Activated naive CD4-positive, alpha-beta T cell (primary cell): ENCODE results near the gene BMP6.
"Not testable (repeated sequence)": the region's sequence is repeated elsewhere in the genome, so short reads cannot be mapped to it uniquely, and the experiment has no call there.

Experiments
- DNase-seq, 4 experiments: peaks; one replicate each; lab custom pipeline; 2025; lab: John Stamatoyannopoulos, UW

The BMP6 gene

DNA sequence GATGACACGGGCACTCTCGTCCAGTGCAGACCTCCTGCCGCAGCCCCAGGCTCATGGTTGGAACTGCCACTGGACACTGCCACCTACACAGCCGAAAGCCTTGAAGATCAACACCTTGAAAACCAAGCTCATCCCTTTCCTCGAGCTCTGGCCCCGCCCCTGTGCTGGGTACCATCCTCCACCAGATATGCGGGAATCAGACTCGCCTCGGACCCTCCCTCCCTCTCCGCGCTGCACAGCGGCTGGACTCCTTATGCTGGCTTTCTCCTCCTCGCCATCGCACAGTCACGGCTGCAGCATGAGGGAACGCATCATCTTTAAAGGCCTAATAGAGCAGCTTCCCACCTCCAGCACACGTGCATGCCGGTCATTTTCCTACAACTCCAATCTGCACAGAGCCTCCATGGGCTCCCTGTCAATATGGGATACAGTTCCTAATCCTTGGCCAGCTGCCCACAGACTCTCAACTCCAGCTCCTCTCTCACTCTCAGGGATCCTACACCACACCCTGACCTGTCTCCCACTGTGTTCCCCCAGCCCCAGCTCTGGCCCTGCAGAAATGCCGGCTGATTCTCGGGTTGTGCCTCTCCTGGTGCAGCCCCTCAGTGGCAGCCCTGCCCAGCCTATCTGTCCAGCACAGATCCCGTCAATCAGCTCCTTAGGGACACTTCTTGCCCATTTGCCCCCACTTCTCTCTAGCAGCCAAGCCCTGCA lies 161.5 kb downstream of the BMP6 start:
- DNase-seq = no peak

DNA sequence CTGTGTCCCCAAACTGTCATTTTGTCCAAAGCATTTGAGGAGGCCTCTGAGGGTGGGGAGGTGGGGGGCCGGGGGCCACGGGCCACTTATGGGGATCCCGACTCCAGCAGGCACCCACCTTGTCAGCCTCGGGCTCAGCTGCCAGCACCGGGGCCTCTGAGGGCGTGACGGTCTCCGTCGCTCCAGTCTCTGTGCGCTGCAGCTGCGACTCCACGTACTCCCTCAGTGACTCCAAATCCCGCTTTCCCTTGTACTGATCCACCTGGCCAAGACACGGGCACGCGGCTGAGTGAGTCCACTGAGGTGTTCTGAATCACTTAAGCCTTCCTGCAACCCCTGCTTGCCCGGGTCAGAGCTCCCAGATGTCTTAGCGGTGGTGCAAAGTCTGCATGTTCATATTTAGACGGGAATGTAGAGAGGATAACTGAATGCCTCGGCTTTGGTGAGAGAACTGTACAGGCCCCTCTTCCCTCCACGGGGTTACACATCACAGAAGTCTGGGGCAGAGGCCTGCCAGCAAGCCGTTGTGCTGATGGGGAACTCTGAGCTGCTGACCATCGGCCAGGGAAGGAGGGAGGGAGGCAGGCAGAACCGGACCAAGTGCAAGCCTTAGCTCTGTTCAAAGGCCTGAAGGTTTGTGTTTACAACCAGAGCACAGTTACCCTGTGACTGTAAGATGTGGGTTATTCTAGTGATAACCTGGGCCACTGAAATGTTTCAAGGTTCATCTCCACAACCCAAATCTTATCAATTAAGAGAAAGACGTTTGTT lies 162.9 kb downstream of the BMP6 start:
- DNase-seq = no peak

DNA sequence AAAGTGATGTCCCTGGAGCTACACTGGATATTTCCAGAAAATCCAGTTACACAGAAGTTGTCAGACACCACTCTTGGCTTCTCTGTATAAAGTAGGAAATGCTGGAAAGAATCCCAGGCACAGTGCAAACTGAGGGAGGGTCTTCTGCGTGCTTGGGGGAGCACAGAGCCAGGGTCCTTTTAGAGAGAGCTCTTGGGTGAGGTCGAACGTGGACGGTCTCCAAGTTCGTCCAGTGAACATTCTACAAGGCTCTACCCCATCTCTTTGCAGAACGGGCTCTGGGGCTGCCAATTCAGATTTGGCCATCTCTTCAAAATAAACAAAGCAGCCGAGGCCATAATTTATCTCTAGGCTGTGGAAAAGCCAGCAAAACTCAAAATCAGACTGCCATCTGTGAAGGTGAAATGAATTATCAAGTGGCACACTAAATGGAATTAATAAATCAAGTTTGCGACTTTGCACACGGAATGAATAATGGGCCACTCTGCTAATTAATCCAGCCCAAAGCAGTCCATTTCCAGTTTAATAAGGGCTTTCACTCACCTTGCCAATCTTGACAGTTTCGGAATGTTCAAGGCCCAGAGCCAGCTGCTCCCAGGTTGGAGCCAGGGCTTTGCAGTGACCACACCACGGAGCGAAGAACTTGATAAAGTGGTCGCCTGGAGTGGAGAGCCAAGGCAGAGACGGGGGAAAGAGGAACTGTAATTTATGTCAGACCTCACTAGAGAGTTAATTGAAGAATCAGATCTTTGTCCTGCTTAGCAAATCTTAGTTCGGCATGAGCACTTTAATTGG lies 165.4 kb downstream of the BMP6 start:
- no peak for DNase-seq

DNA sequence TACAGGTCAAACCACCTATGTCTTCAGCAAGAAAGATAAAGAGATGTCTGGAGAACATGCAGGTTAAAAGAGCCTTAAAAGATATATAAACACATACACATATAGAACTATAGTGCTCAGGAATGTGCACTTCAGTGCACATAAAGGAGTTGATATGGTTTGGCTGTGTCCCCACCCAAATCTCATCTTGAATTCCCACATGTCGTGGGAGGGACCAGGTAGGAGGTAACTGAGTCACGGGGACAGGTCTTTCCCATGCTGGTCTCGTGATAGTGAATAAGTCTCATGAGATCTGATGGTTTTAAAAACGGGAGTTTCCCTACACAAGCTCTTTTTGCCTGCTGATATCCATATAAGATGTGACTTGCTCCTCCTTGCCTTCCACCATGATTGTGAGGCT lies 166.5 kb downstream of the BMP6 start:
- DNase-seq = not testable (repeated sequence)

DNA sequence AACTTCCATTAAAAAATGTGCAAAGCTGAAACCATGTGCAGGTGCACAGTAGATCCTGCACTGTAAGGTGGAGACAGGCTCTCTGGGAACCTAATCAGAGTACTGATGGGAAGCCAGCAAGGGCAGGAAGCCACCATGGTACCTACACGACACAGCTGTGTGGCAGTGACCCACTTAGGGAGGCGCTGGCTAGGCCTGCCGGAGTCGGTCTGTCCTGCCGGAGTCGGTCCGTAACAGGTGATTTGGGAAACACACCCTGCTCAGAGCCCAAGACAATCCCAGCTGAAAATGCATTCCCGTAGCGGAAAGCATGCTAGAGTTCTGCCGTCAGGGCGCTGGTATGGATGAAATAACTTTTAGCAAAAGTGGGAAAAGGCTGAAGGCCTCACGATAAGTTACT lies 167.4 kb downstream of the BMP6 start:
- no peak for DNase-seq

DNA sequence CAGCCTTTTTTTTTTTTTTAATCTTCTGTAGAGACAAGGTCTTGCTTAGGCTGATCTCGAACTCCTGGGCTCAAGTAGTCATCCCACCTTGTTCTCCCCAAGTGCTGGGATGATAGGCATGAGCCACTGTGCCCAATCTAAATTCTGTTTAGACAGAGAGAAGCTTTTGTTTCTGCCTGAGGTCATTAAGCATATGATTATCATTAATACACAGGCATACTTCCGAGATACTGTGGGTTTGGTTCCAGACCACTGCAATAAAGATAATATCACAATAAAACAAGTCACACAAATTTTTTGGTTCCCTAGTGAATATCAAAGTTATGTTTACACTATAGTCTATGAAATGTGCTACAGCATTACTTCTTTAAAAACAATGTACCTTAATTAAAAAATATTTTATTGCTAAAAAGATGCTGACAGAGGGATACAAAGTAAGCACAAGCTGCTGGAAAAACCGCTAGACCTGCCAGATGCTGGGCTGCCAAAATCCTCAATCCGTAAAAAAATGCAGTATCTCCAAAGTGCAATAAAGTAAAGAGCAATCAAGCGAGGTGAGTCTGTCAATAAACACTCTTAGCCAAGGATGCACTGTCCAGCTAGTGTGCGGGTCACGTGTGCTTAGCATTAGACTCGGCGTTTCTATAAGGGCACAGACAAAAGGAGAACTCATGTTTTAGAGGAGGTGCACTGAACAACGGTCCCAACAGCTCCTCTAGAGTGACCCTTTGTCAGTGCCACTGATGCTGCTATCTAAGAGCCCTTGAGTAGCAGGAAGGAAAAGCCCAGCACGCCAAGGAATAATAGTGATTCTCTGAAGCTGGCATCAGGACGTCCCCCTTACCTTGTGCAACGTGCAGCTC lies 168.6 kb downstream of the BMP6 start:
- no peak for DNase-seq

DNA sequence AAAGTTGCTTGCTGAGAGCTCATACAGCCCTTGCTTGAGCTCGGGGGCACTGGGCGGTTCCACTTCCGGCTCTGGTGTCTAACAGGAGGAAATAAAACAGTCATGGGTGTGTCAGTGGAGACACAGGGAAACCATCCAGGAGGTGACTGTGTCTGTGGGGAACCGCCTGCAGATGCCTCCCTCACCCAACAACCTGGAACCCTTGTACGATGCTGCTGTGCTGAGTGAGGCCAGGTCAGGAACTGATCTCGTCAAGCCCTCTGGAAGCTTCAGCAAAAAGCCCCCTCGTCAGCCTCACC lies 169.2 kb downstream of the BMP6 start:
- no peak for DNase-seq

DNA sequence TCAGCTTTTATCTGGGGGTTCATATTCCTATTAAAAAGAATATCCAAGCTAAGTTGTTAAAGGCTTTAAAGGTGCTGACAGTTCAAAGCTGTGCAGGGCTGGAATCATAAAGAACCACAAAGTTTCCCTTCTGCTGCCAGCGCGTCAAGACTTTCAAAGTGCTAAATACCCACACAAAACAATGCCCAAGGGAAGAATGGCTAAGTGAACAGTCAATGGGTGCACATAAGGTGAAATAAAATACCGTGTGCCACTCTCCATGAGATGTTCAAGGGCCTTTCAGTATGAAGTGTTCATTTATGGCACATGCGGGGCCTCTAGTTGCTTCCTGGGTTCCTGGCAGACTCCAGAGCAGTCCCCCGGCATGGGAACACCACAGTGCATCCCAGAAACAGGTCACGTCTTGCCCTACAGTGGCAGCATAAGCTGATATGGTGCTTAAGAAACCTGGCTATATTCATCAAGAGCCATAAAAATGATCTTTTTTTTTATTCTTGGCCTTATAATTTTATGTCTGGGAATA lies 170.6 kb downstream of the BMP6 start:
- no peak for DNase-seq

DNA sequence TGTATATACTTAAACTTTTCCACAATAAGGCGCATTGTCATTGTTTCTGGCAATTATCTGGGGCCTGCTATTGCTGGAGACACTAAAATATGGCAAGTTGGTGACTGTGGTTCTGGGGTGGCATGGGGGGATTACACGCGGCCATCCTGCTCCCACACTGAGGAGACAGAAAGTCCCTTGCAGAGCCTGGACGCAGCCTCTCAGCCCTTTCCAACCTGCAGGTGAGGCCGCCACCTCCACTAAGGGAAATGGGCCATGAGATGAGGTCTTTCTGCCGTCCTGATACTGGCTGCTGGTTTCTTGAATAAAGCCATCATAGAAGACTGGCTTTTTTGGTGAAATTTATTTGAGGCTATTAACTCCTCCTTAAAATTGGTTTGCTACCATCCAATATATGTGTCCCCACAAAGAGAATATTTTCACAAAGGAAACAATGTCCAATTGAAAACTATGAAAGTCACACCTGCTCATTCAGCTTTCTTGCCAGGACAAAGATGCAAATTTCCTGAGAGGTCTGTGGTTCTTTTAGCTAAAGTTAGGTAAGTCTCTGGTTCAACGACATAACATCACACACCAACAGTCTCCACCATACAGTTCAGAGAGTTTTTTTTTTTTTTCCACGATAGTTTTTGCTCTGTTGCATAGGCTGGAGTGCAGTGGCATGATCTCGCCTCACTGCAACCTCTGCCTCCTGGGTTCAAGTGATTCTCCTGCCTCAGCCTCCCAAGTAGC lies 171.7 kb downstream of the BMP6 start:
- DNase-seq = no peak

DNA sequence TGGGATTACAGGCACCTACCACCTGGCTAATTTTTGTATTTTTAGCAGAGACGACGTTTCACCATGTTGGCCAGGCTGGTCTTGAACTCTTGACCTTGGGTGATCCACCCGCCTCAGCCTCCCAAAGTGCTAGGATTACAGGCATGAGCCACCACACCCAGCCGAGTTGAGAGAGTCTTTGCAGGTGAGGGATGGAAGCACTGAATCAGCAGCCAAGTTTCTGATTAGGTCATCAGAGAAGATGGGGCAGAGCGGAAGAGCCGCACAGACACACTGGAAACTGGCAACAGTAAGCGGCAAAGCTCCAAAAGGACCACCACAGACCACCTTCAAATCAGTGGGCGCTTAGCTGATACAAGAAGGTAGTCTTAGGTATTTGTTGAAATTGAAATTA lies 172.3 kb downstream of the BMP6 start:
- not testable (repeated sequence) for DNase-seq

DNA sequence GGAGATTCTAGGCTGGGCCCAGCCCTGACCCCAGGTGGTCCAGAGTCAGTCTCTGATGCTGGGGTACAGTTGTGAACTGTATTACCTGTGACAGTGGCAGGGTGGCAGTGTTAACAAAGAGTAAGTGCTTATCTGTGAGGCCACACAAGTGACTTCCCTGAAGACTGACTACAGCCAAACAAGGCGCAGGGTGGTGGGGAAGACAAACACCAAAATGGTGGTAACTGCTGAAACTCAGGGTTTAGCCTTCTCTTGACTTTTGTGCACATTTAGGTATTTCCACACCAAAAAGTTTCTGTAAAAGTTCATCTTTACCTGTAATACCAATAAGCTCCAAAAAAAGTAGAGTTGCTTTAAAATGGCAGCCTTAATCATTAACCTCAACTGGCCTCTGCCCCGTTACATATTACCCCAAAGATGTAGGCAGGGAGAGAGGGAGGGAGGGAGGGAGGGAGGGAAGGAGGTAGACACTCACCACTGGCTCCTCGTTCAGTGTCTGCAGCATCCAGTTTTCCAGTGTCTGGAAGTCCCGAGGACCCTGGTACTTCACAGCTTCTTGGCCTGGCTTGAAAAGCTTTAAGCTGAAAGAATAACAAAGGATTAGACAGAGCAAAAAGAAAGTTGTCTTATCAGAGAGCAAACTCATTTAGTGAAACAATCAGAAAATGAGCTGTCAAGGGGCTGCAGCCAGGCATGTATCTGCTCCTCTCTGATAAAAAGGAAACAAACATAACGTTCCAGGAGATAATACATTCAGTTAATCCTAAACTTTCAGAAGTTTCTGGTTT lies 173.4 kb downstream of the BMP6 start:
- no peak for DNase-seq

DNA sequence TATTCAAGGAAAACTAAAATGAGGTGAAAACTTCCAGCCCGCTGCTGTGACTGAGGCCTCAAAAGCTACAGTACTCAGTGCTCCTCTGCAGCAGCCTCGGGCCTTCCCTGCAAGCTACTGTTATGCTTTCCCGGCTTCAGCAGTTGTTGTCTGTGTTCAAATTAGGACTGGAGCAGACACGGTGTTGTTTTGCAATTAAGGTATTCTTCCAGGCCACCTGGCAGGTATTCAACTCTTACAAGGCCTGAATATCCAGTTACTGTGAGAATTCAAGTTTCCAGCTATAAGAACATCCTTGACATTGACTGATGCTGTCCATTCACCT lies 174.0 kb downstream of the BMP6 start:
- no peak for DNase-seq

DNA sequence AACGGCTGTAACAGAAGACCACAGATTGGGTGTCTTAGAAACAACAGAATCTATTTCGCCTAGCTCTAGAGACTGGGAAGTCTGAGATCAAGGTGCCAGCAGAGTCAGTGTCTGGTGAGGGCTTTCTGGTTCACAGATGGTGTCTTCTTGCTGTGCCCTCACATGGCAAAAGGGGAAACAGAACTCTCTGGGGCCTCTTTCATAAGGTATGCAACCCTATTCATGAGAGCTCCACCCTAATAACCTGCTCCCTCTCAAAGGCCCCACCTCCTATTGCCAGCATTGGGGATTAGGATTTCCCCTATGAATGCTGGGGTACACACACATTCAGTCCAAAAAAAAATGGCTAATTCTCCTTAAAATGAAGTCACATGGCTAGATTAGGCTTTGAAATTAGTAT lies 174.7 kb downstream of the BMP6 start:
- DNase-seq = no peak

DNA sequence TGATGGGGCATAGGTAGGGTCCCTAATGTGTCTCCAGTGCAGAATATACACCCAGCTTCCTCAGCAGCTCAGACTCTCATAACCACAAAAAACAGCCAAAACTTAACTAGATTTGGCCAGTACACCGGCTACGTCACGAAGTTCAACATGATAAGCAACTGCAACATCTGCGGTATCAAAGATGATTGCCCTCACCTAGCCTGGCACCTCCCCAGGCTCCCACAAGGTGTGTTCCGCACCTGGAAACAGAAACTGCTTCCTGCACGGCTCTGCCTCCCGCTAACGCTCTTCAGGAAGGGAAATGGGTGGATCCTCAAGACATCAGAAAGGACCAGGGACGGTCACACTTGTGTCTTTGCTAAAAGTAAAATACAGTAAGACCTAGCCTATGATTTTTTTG lies 175.2 kb downstream of the BMP6 start:
- no peak for DNase-seq

DNA sequence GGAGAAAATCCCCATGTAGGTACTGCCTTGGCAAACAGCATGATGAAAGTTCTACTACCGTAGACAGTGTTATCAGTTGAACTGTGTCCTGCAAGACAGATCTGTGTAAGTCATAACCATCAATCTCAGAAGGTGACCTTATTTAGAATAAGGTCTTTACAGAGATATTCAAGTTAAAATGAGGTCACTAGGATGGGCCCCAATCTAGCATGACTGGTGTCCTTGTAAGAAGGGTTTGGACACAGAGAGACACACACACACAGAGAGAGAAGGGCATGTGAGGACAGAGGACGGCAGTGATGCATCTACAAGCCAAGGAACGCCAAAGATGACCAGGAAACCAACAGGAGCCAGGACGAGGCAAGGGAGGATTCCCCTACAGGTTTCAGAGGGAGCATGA lies 175.9 kb downstream of the BMP6 start:
- no peak for DNase-seq

DNA sequence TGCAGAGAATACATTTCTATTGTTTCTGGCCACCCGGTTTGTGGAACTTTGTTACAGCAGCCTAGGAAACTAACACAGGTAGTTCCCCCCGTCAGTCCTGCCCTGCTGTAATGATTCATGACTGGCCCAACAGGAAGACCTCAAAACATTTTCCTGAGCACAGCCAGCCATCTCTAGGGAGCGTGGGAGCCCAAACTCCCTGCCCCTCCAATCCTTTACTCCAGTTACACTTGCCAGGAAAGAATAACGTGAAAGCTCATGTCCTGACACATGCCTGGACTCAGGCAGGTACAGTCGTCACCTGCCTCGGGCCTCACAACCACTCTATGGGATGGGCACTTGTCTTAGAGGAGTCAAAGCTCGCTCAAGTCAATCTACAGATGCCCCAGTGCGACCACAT lies 176.3 kb downstream of the BMP6 start:
- no peak for DNase-seq

DNA sequence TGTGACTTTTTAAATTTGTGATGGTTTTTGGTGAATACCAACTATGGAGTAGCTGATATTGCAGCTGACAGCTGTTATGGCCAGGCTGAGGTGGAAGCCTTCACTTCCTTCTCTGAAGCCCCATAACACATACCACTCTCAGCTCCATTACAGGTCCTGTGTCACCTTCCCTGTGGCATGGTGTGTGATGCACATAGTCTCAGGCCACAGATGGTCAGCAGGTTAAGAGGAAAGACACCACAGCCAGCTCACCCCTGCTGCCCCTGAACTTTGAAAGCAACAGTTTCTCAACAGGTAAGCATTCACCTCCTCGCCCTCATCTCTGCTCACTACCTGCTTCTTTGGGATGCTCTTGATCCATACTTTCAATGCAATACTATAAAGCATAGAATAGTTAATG lies 177.0 kb downstream of the BMP6 start:
- DNase-seq = no peak

DNA sequence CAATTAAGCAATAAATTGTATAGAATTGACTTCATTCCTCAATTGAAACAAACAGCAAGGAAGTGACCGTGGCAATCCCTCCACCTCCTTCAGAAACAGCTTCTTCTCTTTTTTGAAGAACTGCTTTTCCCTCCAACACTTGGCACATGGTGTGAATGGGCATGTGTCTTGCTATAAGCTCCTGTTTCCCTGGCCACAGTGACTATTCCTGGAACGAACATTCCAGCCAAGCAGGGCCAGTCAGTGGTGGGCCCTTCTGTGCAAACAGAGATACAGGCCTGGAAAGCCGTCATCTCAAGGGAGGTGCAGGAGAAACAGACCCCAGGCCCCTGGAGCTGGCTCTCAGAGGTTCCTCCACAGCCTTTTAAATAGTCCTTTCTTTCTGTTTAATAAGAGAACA lies 177.8 kb downstream of the BMP6 start:
- DNase-seq = no peak

DNA sequence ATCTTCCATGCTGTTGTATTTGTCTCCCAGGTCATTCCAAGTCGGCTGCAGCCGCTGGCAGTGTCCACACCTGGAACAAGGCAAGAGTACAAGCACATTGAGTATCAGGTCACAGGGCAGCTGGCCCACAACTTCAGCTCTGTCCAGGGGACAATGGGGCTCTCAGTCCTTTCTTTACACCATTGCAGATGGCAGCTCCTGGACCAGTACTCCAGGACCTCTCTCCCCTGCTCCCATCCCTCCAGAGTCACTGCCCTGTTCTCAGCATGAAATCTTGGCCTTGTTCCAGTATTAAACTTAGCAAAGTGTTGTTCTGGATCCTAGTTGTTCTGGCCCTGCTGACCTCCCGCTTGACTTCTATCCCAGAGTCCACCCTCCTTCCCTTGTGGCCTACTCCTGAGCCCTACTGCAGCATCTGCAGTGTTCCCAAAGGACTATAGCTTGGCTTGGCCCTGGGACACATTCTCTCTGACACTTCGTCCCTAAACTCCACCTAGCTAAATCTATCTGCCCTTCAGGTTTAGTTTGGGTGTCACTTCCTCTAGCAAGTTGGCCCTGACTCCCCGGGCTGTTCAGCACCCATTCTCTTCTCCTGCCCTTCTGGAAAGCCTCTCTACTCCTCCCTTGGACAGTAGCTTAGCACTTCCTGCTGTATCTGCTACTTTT lies 178.9 kb downstream of the BMP6 start:
- DNase-seq = no peak

DNA sequence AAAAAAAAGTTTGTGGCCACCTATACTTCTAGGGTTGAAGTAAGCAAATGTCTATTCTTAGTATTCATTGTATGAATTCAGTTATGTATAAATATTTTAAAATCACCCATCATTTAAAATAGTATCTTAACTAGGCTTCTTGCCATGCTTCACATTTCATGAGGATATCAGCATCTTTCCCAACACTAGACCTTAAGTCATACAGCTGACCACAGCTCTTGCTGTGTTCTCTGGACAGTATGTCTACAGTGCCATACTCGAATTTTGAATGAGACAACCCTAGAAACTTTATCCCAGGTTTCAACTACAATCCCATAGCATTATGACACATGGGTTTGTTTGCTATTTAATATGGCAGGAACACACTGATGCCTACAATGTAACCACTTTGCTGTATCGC lies 179.5 kb downstream of the BMP6 start:
- no peak for DNase-seq
